SU-DHL-6 (cell line): Measurements from ENCODE around the gene CAPRIN2.

Experiments
- H2AFZ ChIP-seq: fragments of 200-600 bp; sonication (generic); 2 replicates; pipeline ENCODE4 v1.6.1; 2014; ENCODE audit warnings: low read depth, mild to moderate bottlenecking, moderate library complexity, mixed read lengths, antibody characterized with exemption, low read length; ENCODE audit not compliant: severe bottlenecking
- H3F3A ChIP-seq: fragments of 200-600 bp; shearing (Covaris generic); 2 replicates; pipeline ENCODE4 v1.6.0; 2016; ENCODE audit warnings: antibody characterized with exemption, mild to moderate bottlenecking; ENCODE audit not compliant: insufficient read depth
- H3K27ac ChIP-seq: fragments of 200-600 bp; sonication (generic); 2 replicates; pipeline ENCODE4 v1.5.1; 2016; ENCODE audit warnings: low read depth, mild to moderate bottlenecking, low read length, moderate library complexity, mixed read lengths
- H3K27me3 ChIP-seq: fragments of 200-600 bp; sonication (generic), shearing (Covaris generic); 2 replicates; pipeline ENCODE4 v1.6.0; 2014; ENCODE audit warnings: mild to moderate bottlenecking, low read length
- H3K36me3 ChIP-seq: fragments of 200-600 bp; sonication (generic); 2 replicates; pipeline ENCODE4 v1.6.1; 2014; ENCODE audit warnings: mild to moderate bottlenecking, low read length, mixed read lengths
- H3K4me2 ChIP-seq: fragments of 300-600, 200-600 bp; shearing (Covaris generic), sonication (generic); 2 replicates; pipeline ENCODE4 v1.6.0; 2014; ENCODE audit warnings: low read length, low read depth, mild to moderate bottlenecking; ENCODE audit not compliant: poor library complexity, severe bottlenecking
- H3K4me3 ChIP-seq: fragments of 200-600 bp; sonication (generic); 2 replicates; pipeline ENCODE4 v1.5.1; 2014; ENCODE audit warnings: antibody characterized with exemption, low read length, mild to moderate bottlenecking, mixed read lengths; ENCODE audit not compliant: insufficient read depth, poor library complexity, severe bottlenecking
- H3K79me2 ChIP-seq: fragments of 200-600 bp; sonication (generic); 2 replicates; pipeline ENCODE4 v1.6.1; 2014; ENCODE audit warnings: mild to moderate bottlenecking, low read length, moderate library complexity; ENCODE audit not compliant: insufficient read depth
- H3K9ac ChIP-seq: fragments of 200-600 bp; sonication (generic); 2 replicates; pipeline ENCODE4 v1.7.0; 2014; ENCODE audit warnings: mild to moderate bottlenecking, low read length
- H3K9me2 ChIP-seq: fragments of 200-600 bp; sonication (generic); replicated peaks from 2 replicates; pipeline ENCODE4 v1.6.1; 2014; ENCODE audit warnings: low read length; ENCODE audit not compliant: insufficient read depth
- H3K9me3 ChIP-seq: fragments of 200-600 bp; sonication (generic); 2 replicates; pipeline ENCODE4 v1.6.1; 2014; ENCODE audit warnings: low read length, mixed read lengths; ENCODE audit not compliant: insufficient read depth
- H4K20me1 ChIP-seq: fragments of 200-600 bp; sonication (generic); 2 replicates; pipeline ENCODE4 v1.6.1; 2014; ENCODE audit warnings: low read depth, mild to moderate bottlenecking, antibody characterized with exemption, low read length, moderate library complexity, mixed read lengths
- EZH2phosphoT487 ChIP-seq: fragments of 200-600 bp; sonication (generic), shearing (Covaris generic); conservative IDR thresholded peaks from 2 replicates; pipeline ENCODE4 v1.6.1; 2018; ENCODE audit warnings: mild to moderate bottlenecking, antibody characterized with exemption, low read length, moderate library complexity, mixed read lengths
- TF ChIP-seq, protein P1 (sequence below): fragments of 200-600 bp; sonication (generic); IDR thresholded peaks from one replicate; pipeline ENCODE4 v1.5.1; 2017; ENCODE audit warnings: antibody characterized with exemption, mild to moderate bottlenecking, low read length, moderate library complexity; ENCODE audit not compliant: insufficient read depth, poor library complexity, severe bottlenecking

The CAPRIN2 gene

DNA sequence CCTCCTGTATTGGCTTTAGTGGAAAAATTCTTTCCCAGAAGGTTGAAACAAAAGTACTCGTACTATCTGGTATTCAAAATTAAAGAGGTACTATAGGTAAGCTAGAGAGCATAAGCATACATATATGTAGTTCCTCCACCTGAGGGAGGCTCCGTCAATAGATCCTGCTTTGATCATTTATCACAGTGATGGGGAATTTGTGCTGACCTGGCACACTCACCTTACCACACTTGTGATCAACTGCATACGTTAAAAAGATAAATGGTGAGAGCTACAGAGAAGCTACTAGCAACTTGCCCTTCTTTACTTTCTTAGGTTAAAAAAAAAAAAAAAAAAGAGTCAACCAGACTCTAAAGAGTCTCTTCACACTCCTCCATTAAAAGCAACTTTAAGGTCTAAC, 2.5 kb downstream of the CAPRIN2 start:
- no peaks in the 10 kb centered on the region for H3K9me3 ChIP-seq
- no peaks in the 10 kb centered on the region for H3K27me3 ChIP-seq
- TF ChIP-seq, protein P1, sequence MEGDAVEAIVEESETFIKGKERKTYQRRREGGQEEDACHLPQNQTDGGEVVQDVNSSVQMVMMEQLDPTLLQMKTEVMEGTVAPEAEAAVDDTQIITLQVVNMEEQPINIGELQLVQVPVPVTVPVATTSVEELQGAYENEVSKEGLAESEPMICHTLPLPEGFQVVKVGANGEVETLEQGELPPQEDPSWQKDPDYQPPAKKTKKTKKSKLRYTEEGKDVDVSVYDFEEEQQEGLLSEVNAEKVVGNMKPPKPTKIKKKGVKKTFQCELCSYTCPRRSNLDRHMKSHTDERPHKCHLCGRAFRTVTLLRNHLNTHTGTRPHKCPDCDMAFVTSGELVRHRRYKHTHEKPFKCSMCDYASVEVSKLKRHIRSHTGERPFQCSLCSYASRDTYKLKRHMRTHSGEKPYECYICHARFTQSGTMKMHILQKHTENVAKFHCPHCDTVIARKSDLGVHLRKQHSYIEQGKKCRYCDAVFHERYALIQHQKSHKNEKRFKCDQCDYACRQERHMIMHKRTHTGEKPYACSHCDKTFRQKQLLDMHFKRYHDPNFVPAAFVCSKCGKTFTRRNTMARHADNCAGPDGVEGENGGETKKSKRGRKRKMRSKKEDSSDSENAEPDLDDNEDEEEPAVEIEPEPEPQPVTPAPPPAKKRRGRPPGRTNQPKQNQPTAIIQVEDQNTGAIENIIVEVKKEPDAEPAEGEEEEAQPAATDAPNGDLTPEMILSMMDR, result no peak
- TF ChIP-seq EZH2phosphoT487, result no peak
- no peaks in the 10 kb centered on the region for H3K79me2 ChIP-seq
- no peak overlapping the region for H3K9ac ChIP-seq
- H3K36me3 ChIP-seq, result no peaks in the 10 kb centered on the region
- no peaks in the 10 kb centered on the region for H3K9me2 ChIP-seq
- H4K20me1 ChIP-seq, result no peaks in the 10 kb centered on the region
- H3K27ac ChIP-seq, result no peak overlapping the region
- peaks cover 7% of the 10 kb centered on the region; the same call in 1 of the 2 replicates for H3F3A ChIP-seq
- H2AFZ ChIP-seq, result no peak overlapping the region
- H3K4me3 ChIP-seq, result no peak overlapping the region
- no peak overlapping the region for H3K4me2 ChIP-seq

DNA sequence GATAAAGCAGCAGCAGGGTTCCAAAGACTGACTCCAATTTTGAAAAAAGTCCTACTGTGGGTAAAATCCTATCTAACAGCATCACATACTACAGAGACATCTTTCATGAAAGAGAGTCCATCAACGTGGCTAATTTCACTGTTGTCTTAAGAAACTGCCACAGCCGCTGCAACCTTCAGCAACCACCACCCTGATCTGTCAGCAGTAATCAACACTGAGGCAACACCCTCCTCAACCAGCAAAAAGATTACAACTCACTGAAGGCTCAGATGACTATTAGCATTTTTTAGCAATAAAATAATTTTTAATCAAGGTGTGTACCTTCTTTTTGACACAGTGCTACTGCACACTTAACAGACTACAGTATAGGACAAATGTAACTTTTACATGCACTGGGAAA, 6.6 kb downstream of the CAPRIN2 start:
- Histone ChIP-seq H3K4me2 (no peak overlapping the region), H3K79me2 (no peaks in the 10 kb centered on the region), H3K9me2 (no peaks in the 10 kb centered on the region), H3K36me3 (no peaks in the 10 kb centered on the region), H3K4me3 (no peak overlapping the region), H3K9me3 (no peaks in the 10 kb centered on the region), H3K27me3 (no peaks in the 10 kb centered on the region), H4K20me1 (no peaks in the 10 kb centered on the region), H2AFZ (no peak overlapping the region), H3F3A (no peaks in the 10 kb centered on the region), H3K9ac (no peak overlapping the region), H3K27ac (no peak overlapping the region)
- TF ChIP-seq, protein P1, result no peak
- TF ChIP-seq EZH2phosphoT487, result no peak

DNA sequence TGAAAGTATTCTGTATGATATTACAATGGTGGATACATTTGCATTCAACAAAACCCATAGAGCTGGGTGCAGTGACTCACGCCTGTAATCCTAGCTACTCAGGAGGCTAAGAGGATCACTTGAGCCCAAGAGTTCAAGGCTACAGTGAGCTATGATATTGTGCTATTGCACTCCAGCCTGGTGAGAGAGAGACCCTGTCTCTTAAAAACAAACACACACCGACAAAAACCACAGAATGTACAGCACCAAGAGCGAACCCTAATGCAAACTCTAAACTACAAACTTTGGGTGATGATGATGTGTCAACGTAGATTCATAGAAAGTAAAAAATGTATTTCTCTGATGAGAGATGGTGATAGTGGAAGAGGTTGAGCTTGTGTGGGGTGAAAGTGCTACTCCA, 8.6 kb downstream of the CAPRIN2 start:
- no peak overlapping the region for H3K4me2 ChIP-seq
- H3F3A ChIP-seq, result no peaks in the 10 kb centered on the region
- no peaks in the 10 kb centered on the region for H4K20me1 ChIP-seq
- no peak overlapping the region for H3K9ac ChIP-seq
- TF ChIP-seq, protein P1, result no peak
- TF ChIP-seq EZH2phosphoT487, result no peak
- no peaks in the 10 kb centered on the region for H3K9me3 ChIP-seq
- H3K4me3 ChIP-seq, result no peak overlapping the region
- H3K79me2 ChIP-seq, result no peaks in the 10 kb centered on the region
- H3K36me3 ChIP-seq, result no peaks in the 10 kb centered on the region
- no peak overlapping the region for H3K27ac ChIP-seq
- no peaks in the 10 kb centered on the region for H3K27me3 ChIP-seq
- no peaks in the 10 kb centered on the region for H3K9me2 ChIP-seq
- no peak overlapping the region for H2AFZ ChIP-seq
